ENCODE data around the gene PPBP.

Gene PPBP

DNA sequence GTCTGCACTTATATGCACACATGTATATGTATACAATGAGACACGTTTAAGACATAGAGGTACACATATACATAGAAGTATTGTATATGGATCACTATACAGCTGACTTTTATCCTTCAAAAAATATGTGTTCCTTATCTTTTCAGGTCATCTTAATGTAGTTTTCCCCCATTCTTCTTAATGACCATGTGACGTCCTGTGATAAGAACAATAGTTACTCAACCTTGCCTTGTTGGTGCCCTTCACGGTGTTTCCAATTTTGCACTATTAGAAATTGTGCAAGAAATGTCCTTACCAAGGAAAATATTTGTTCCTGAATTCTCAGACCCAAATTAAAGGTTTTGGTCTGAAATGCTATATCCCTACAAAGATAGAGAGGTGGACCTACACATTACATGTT lies 1.0 kb upstream of the PPBP start:
- TF ChIP-seq TAF1 (IDR thresholded peaks at IDR 0.05; ENCODE audit: borderline replicate concordance, insufficient read depth, low read length): no peak
- TF ChIP-seq FOXP2 (optimal IDR thresholded peaks at IDR 0.05; ENCODE audit: borderline replicate concordance, extremely low read depth, extremely low read length, insufficient read depth): no peak
- no peak for TF ChIP-seq POLR2AphosphoS5 (IDR thresholded peaks at IDR 0.05; ENCODE audit: low read depth, low read length)
- TF ChIP-seq, protein P1, sequence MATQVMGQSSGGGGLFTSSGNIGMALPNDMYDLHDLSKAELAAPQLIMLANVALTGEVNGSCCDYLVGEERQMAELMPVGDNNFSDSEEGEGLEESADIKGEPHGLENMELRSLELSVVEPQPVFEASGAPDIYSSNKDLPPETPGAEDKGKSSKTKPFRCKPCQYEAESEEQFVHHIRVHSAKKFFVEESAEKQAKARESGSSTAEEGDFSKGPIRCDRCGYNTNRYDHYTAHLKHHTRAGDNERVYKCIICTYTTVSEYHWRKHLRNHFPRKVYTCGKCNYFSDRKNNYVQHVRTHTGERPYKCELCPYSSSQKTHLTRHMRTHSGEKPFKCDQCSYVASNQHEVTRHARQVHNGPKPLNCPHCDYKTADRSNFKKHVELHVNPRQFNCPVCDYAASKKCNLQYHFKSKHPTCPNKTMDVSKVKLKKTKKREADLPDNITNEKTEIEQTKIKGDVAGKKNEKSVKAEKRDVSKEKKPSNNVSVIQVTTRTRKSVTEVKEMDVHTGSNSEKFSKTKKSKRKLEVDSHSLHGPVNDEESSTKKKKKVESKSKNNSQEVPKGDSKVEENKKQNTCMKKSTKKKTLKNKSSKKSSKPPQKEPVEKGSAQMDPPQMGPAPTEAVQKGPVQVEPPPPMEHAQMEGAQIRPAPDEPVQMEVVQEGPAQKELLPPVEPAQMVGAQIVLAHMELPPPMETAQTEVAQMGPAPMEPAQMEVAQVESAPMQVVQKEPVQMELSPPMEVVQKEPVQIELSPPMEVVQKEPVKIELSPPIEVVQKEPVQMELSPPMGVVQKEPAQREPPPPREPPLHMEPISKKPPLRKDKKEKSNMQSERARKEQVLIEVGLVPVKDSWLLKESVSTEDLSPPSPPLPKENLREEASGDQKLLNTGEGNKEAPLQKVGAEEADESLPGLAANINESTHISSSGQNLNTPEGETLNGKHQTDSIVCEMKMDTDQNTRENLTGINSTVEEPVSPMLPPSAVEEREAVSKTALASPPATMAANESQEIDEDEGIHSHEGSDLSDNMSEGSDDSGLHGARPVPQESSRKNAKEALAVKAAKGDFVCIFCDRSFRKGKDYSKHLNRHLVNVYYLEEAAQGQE (IDR thresholded peaks at IDR 0.05; ENCODE audit: insufficient read depth in 1 of 2, low read depth in 2 of 2, low read length in 2 of 2): no peak
- TF ChIP-seq SIN3A (IDR thresholded peaks at IDR 0.05; ENCODE audit: borderline replicate concordance, insufficient read depth, low read length): no peak

- TF ChIP-seq TAF1 (IDR thresholded peaks at IDR 0.05; ENCODE audit: borderline replicate concordance, insufficient read depth, low read length) (no peak), SIN3A (IDR thresholded peaks at IDR 0.05; ENCODE audit: borderline replicate concordance, insufficient read depth, low read length) (no peak), FOXP2 (optimal IDR thresholded peaks at IDR 0.05; ENCODE audit: borderline replicate concordance, extremely low read depth, extremely low read length, insufficient read depth) (no peak)
These were observed 2.5 kb downstream of the PPBP start for GRCh38 chr4:73985528-73985852.

GRCh38 chr4:73984736-73985527 lies 3.1 kb downstream of the PPBP start:
- TF ChIP-seq POLR2AphosphoS5 (IDR thresholded peaks at IDR 0.05; ENCODE audit: low read depth, low read length) (no peak), SIN3A (IDR thresholded peaks at IDR 0.05; ENCODE audit: borderline replicate concordance, insufficient read depth, low read length) (no peak), TAF1 (IDR thresholded peaks at IDR 0.05; ENCODE audit: borderline replicate concordance, insufficient read depth, low read length) (no peak), FOXP2 (optimal IDR thresholded peaks at IDR 0.05; ENCODE audit: borderline replicate concordance, extremely low read depth, extremely low read length, insufficient read depth) (no peak)
- TF ChIP-seq, protein P1 (IDR thresholded peaks at IDR 0.05; ENCODE audit: insufficient read depth in 1 of 2, low read depth in 2 of 2, low read length in 2 of 2): no peak

DNA sequence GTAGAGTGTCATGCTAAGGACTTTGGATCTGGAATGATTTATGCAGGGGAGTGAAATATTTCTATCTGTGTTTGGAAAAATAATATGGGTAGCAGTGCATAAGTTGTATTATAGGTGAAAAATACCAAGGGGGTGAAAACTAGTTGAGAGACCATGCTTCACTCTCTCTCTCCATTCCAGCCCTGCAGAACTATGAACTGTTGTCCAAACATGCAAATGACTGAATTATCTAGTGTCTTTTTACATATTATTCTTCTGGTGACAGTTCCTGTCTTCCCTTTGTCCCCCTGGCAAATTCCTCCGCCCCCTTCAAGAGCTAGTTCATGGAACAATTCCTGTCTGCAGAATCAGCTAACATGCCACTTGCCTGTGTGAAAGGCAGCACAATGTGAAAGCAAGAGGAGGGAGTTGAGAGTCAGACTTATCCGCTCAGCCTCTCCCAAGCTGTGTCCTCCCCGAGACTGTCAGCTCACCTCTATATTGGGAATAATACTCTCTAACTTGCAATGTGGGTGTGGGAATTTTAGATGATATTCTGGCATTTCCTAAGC lies 8.5 kb downstream of the PPBP start:
- TF ChIP-seq SIN3A (IDR thresholded peaks at IDR 0.05; ENCODE audit: borderline replicate concordance, insufficient read depth, low read length): no peak
- no peak for TF ChIP-seq POLR2AphosphoS5 (IDR thresholded peaks at IDR 0.05; ENCODE audit: low read depth, low read length)
- TF ChIP-seq TAF1 (IDR thresholded peaks at IDR 0.05; ENCODE audit: borderline replicate concordance, insufficient read depth, low read length): no peak
- TF ChIP-seq, protein P1 (IDR thresholded peaks at IDR 0.05; ENCODE audit: insufficient read depth in 1 of 2, low read depth in 2 of 2, low read length in 2 of 2): no peak
- no peak for TF ChIP-seq FOXP2 (optimal IDR thresholded peaks at IDR 0.05; ENCODE audit: borderline replicate concordance, extremely low read depth, extremely low read length, insufficient read depth)

DNA sequence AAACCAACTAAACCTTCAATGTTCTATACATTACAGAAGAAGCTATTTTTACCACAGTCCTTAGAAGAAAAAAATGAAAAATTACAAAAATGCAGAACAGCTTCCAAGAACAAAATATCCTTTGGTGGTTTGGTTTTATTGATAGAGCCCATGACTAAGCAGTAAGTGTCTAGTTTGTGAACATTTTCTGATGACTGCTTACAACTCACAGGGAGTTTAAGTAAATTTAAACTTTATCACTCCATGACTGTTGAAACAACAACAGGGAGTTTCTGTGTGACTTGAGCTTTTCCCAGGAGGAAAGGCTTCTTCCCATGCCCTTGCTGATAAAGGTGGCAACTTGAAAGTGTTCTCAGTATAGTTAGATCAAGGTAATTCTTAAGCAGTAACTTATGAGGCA lies 9.1 kb downstream of the PPBP start:
- TF ChIP-seq, protein P1 (IDR thresholded peaks at IDR 0.05; ENCODE audit: insufficient read depth in 1 of 2, low read depth in 2 of 2, low read length in 2 of 2): no peak
- TF ChIP-seq SIN3A (IDR thresholded peaks at IDR 0.05; ENCODE audit: borderline replicate concordance, insufficient read depth, low read length): no peak
- no peak for TF ChIP-seq FOXP2 (optimal IDR thresholded peaks at IDR 0.05; ENCODE audit: borderline replicate concordance, extremely low read depth, extremely low read length, insufficient read depth)
- no peak for TF ChIP-seq TAF1 (IDR thresholded peaks at IDR 0.05; ENCODE audit: borderline replicate concordance, insufficient read depth, low read length)
- TF ChIP-seq POLR2AphosphoS5 (IDR thresholded peaks at IDR 0.05; ENCODE audit: low read depth, low read length): no peak

Measured in PFSK-1 (cell line).